ENCODE measurements around the gene RFX4.
"Not testable (repeated sequence)": the region's sequence is repeated elsewhere in the genome, so short reads cannot be mapped to it uniquely, and the experiment has no call there.

RFX4 gene

DNA sequence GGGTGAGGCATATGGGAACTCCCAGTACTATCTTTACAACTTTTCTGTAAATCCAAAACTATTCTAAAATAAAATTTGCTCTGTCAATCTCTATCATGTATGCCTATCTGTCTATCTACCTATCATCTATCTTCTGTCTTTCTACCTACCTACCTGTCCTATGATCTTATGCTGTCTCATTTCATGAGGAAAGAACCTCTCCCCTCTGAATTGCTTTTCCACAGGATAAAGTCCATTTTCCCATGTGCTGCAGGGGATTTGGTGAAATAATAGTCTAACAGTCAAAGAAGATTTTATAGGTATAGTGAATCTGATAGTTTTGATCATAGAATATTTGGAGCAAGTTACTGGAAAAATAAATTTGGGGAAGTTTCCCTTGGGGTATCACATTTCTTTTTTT is 104.9 kb downstream of the RFX4 start:
- no peak for DNase-seq (ENCODE audit: low spot score)
- FAIRE-seq, result no peak

GRCh38 chr12:106690569-106691305 is 107.9 kb downstream of the RFX4 start:
- no peak for FAIRE-seq
- DNase-seq (ENCODE audit: low spot score), result no peak

GRCh38 chr12:106692033-106692432 is 109.2 kb downstream of the RFX4 start:
- FAIRE-seq; DNase-seq (ENCODE audit: low spot score): not testable (repeated sequence)

- FAIRE-seq, result no peak
- no peak for DNase-seq (ENCODE audit: low spot score)
Measured at GRCh38 chr12:106692896-106693820, 110.4 kb downstream of the RFX4 start.

DNA sequence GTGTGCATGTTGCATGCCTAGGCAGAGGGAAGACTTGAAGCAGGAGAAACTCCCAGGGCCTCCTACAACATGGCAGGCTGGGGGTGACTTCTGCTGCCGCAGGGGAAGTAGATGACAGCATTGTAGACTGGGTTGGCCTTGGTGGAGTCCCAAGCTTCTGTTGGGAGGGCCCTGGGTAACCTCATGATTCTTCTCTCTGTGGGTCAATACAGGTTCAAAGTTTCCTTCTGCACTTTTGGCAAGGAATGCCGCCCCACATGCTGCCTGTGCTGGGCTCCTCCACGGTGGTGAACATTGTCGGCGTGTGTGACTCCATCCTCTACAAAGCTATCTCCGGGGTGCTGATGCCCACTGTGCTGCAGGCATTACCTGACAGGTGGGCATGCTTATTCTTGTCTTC is 113.3 kb downstream of the RFX4 start:
- FAIRE-seq, result no peak
- no peak for DNase-seq (ENCODE audit: low spot score)

DNA sequence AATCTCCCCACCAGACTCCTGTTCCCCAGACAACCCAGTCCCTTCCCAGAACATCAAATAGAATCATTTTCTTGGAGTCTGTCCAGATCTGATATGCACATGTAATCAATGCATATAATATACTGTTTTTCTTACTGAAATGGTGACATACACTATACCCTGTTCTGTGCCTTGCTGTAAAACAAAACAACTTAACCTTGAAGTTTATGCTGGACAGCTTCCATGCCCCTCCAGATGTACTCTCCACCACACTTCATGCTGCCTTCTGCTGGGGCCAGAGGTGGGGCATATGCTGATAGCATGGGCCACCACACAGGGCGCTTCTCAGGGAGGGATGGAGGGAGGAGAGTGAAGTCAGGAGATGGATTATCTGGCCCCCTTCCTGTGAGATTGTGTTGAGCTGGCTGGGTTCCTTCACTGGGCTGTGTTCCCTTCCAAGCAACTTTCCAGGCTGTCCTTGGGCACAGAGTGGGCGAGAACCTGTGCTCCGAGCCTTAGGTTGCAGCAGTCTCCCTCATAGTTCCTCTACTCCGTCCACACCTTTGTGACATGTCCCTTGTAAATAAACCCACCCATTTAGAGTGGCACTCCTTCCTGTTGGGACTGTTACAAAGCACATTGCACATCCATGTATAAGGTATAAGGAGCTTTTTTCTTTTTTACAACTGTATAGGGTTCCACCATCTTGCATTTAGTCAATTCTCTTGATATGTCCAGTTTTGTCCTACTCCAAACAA is 114.0 kb downstream of the RFX4 start:
- FAIRE-seq, result no peak
- no peak for DNase-seq (ENCODE audit: low spot score)

DNA sequence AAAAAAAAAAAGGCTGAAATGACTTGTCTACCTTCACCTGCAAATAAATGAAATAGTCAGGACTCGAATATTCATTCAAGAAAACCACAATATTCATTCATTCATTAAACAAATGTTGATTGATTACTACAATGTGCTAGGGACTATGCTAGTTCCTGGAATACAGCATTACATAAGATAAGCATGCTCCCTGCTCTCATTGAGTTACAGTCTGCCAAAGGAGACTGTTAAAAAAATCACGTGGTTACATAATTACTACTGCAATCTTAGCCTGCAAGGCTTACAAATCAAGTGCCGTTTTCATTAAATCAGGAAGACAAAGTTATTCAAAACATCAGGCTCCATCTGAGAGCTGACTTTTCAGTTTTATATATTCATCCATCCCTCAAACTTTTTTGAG is 121.3 kb downstream of the RFX4 start:
- FAIRE-seq (no peak), DNase-seq (ENCODE audit: low spot score) (no peak)

DNA sequence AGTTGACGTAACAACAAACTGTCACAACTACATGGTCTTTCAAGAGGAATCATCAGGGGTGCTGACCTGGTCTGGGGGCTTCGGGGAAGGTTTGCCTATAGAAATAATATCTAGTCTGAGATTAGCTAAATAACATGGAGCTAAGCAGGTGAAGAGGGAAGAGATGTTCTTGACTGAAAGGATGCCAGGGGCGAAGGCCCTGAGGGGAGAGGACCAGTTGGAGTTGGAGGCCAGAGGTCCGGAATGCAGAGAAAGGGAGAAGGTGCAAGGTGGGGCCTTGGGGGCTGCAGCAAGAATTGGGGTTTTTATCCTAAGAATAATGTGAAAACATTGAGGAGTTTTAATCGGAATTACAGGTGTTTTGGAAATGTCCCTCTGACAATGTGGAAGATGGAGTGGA is 123.2 kb downstream of the RFX4 start:
- no peak for FAIRE-seq
- no peak for DNase-seq (ENCODE audit: low spot score)

- FAIRE-seq, result no peak
- no peak for DNase-seq (ENCODE audit: low spot score)
Measured at GRCh38 chr12:106709068-106709511, 126.3 kb downstream of the RFX4 start.

- FAIRE-seq, result no peak
- no peak for DNase-seq (ENCODE audit: low spot score)
Measured at GRCh38 chr12:106710143-106710893, 127.5 kb downstream of the RFX4 start.

DNA sequence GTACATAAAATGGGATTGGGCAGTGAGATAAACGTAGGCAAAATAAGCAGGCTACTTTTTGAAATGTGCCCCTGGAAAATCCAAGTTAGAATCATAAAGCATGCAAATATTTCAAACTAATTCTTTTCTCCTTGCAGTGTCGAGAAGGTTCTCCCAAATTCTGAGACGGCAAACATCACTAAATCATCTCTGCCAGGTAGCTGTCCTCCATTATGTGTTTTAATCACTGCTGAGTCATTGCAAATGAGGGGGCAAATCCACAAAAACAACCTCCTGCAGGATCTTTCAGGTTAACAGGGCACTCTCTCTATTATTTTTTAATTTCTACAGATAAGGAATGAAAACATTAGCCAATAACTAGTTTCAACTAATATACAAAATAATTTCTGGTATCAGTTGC is 128.5 kb downstream of the RFX4 start:
- no peak for DNase-seq (ENCODE audit: low spot score)

DNA sequence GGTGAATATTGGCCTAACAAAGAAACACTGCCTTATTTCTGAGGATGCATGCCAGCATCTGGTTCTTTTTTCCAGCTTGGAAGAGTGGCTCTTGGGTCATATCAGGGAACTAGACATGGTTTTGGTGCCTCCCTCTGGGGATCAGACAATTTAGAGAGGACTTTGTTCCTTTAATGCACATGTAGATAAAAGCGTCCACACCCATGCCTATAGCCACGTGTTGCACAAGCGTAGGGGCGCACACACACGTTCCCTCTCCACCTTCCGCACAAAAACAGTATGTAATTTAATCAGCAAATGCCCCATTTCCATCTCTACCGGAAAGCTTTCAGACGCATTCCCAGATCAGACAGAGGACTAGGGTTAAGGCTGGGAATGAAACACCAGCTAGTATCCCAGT is 130.0 kb downstream of the RFX4 start:
- no peak for DNase-seq (ENCODE audit: low spot score)
- FAIRE-seq, result no peak

More for the DNA sequence above, 128.5 kb downstream of the RFX4 start:
- FAIRE-seq, result no peak

- FAIRE-seq (no peak), DNase-seq (ENCODE audit: low spot score) (no peak)
Measured at GRCh38 chr12:106714926-106715325, 132.1 kb downstream of the RFX4 start.

DNA sequence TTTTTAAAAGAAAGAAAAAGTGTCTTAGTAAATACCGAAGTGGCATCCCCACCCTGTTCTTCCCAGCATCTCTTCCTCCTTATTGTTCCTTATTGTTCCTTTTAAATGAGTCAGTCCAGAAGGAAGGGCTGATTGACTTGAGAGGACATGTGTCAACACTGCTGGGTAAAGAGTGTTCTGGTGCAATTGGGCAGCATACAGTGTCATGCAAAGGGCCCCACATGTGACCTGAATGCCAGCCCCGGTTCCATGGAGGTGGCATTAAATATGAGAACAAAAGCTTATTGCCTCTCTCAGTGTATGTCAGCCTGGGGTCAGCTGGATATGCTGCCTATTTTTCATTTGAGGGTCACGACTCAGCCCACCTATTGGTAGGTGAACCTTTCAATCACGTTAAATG is 132.8 kb downstream of the RFX4 start:
- FAIRE-seq, result no peak
- DNase-seq (ENCODE audit: low spot score), result no peak

DNA sequence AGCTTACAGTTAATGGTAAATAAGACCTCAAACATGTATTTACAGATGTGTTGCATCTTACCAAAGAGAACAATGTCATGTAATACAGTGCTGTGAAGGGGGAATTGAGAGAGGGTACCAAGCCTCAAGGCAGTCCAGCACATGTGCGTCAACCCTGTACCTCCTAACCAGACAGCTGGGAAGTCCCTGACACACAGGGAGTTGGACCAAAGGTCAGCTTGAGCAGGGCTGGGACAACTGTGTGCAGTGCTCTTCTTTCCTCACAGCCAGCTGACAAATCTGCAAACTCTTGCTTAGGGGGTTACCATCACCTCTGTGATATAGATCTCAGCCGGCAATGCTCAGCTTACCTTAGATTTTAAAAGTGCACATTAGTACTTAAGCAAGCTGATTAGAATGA is 134.9 kb downstream of the RFX4 start:
- DNase-seq (ENCODE audit: low spot score), result no peak

GRCh38 chr12:106719879-106720278 is 137.1 kb downstream of the RFX4 start:
- no peak for FAIRE-seq
- no peak for DNase-seq (ENCODE audit: low spot score)

More for the DNA sequence above, 134.9 kb downstream of the RFX4 start:
- no peak for FAIRE-seq

DNA sequence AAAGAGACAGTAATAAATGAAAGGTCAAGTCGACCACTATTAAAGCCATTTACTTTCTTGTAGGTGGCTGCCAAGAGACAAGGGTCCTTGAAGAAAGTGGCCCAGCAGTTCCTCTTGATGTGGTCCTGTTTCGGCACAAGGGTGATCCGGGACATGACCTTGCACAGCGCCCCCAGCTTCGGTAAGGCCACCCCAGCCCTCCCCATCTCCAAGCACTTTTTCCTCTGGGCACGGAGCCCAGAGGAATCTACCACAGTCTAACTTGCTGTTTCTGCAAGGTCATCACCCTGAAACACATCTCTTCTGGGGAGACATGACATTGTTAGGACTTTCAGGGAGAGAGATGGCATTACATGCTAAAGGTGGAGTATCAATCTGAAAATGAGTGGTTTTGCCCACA is 137.9 kb downstream of the RFX4 start:
- DNase-seq (ENCODE audit: low spot score) (no peak), FAIRE-seq (no peak)

DNA sequence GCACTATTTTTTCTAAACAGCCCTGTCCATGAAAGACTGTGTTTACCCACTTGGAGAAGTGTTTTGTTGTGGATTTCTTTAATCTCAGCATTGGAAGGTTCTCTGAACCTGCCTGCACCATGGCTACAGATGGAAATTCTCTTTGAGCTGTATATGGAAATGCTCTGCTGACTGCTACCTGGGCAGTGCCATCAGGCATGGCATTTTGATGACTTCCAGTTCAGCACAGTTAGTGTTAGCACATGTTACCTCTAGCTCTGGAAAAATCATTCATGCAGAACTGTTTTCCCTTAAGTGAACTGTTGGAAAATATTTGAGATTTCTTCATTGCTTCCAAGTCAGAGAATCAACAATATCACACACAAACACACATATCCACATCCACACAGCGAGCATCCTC is 139.1 kb downstream of the RFX4 start:
- FAIRE-seq (no peak), DNase-seq (ENCODE audit: low spot score) (no peak)

- DNase-seq (ENCODE audit: low spot score) (no peak), FAIRE-seq (no peak)
Measured at GRCh38 chr12:106722837-106723236, 140.0 kb downstream of the RFX4 start.

DNA sequence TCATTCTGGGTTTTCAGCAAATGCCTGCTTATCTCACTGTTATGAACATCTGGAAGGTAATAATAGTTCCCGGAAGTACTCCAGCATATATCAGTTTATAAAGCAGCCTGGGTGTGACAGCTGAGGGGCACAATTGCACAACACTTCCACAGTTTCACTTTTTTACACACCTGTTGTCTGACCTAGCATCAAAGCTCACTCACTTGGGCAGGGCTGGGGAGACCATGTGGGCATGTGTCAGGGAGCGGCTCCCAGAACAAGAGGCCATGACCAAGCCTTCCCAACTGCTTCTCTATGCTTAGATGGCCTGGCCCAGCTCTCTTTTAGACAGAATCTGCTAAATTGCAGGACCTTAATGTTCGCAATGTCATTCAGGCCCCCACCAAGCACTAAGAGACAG is 140.6 kb downstream of the RFX4 start:
- DNase-seq (ENCODE audit: low spot score), result no peak
- no peak for FAIRE-seq

DNA sequence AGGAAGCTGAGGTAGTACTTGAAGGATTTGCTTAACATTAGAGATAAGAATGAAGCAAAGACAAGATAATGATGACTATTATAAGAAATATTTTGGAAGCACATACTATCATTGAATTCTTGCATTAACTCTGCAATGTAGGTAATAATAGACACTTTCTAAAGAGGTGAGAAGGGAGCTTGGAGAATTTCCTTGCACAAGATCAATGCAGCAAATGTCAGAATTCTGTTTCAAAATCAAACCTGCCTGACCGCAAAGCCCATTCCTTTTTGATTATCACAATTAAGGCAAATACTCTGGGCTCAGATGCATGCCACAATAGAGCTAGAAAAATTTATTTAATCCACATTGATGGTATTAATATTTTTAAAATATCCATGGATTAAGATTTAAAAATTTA is 141.3 kb downstream of the RFX4 start:
- no peak for FAIRE-seq
- no peak for DNase-seq (ENCODE audit: low spot score)
